ENCODE measurements around the gene ZNF462.

DNA sequence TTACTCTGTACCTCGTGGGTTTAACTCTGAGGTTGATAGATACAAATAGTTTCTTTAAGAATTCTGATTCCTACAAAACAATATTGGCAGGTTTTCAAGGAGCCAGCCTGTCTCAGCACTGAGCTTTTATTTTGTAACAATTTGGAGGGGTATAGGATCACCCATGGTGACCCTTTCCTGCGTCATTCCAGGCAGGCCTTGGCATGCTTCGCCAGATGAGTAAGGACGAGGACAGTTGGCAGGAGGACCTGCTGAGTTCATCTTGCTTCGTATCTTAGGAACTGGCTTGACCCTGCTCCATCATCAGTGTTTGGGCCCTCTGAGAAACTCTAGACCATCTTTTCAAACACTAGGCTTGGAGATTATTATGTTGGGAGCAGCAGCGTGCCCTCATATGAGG lies 17.9 kb downstream of the ZNF462 start:
- TF ChIP-seq MAX (IDR thresholded peaks at IDR 0.05) (no peak), CTCF (IDR thresholded peaks at IDR 0.05) (no peak), BHLHE40 (IDR thresholded peaks at IDR 0.05; ENCODE audit: low read depth, low read length) (no peak), EP300 (IDR thresholded peaks at IDR 0.05) (no peak), POLR2A (IDR thresholded peaks at IDR 0.05; ENCODE audit: low read length) (no peak), NR3C1 (IDR thresholded peaks at IDR 0.05) (no peak), ESRRA (IDR thresholded peaks at IDR 0.05; ENCODE audit: borderline replicate concordance, low read length) (no peak), REST (IDR thresholded peaks at IDR 0.05) (no peak), POLR2AphosphoS2 (conservative IDR thresholded peaks at IDR 0.05; ENCODE audit: low read length) (no peak), RNF2 (IDR thresholded peaks at IDR 0.05; ENCODE audit: borderline replicate concordance, low read depth) (no peak), JUNB (IDR thresholded peaks at IDR 0.05) (no peak), CHD2 (IDR thresholded peaks at IDR 0.05; ENCODE audit: low read length, partially characterized antibody) (no peak), PHF8 (IDR thresholded peaks at IDR 0.05; ENCODE audit: borderline replicate concordance, low read depth) (no peak), HDAC2 (IDR thresholded peaks at IDR 0.05) (no peak)
